H1 (cell line): Measurements from ENCODE around the gene NRXN3. TPM values are rescaled to one million over a fixed set of nuclear protein-coding genes. Genes with fewer than 3 reads are reported as not detected.

ENCODE experiments used
- CTCF ChIA-PET: fragments of 300-600 bp; sonication (Branson Sonifier 250); formaldehyde crosslinking; loops from one replicate; lab custom pipeline; 2021; ENCODE audit not compliant: partially characterized antibody; lab: Charles Lee
- POLR2A ChIA-PET: fragments of 300-600 bp; sonication (Branson Sonifier 250); formaldehyde crosslinking; loops from one replicate; lab custom pipeline; 2021; ENCODE audit warnings: inconsistent platforms; ENCODE audit not compliant: partially characterized antibody; lab: Charles Lee
- DNase-seq, 2 experiments: peaks; one replicate each; pipeline versions ENCODE4 v3.0.0 to v3.0.0-alpha.2; 2010 to 2022; ENCODE audit warnings: low spot score in 2 of 2, low read depth in 1 of 2, mixed read lengths in 1 of 2
- FAIRE-seq: peaks from 2 replicates; lab custom pipeline; 2011; peaks lifted over from hg19 to GRCh38; lab: Jason Lieb, UNC
- H2AFZ ChIP-seq: 2 replicates; pipeline ENCODE4 v1.8.1; 2012; ENCODE audit warnings: low read length, inconsistent platforms
- H2AK5ac ChIP-seq: 2 replicates; pipeline ENCODE4 v1.6.1; 2013; ENCODE audit warnings: low read depth, low read length
- H2BK120ac ChIP-seq: replicated peaks from 2 replicates; pipeline ENCODE3; 2013; ENCODE audit warnings: low read depth, low read length, inconsistent platforms
- H2BK12ac ChIP-seq: 2 replicates; pipeline ENCODE4 v1.6.1; 2013; ENCODE audit warnings: low read depth, low read length
- H2BK15ac ChIP-seq: 2 replicates; pipeline ENCODE4 v1.6.1; 2013; ENCODE audit warnings: low read length
- H2BK20ac ChIP-seq: 2 replicates; pipeline ENCODE4 v1.6.1; 2013; ENCODE audit warnings: low read length
- H2BK5ac ChIP-seq: 2 replicates; pipeline ENCODE4 v1.6.1; 2013; ENCODE audit warnings: low read depth, low read length
- H3K14ac ChIP-seq: 2 replicates; pipeline ENCODE4 v1.6.1; 2013; ENCODE audit warnings: inconsistent platforms; ENCODE audit not compliant: insufficient read length
- H3K18ac ChIP-seq: 2 replicates; pipeline ENCODE4 v1.6.1; 2013; ENCODE audit warnings: low read length; ENCODE audit errors: extremely low read depth
- H3K23ac ChIP-seq: 2 replicates; pipeline ENCODE4 v1.6.1; 2013; ENCODE audit warnings: inconsistent platforms; ENCODE audit not compliant: insufficient read length
- H3K23me2 ChIP-seq: 2 replicates; pipeline ENCODE4 v1.6.1; 2013; ENCODE audit warnings: low read depth, low read length
- H3K27ac ChIP-seq: 2 replicates; pipeline ENCODE4 v1.6.1; 2011; ENCODE audit warnings: low read depth, low read length, inconsistent platforms
- H3K27me3 ChIP-seq, 4 experiments: replicated peaks in 1 of 4; 1 replicate in 1 of 4; 2 replicates in 3 of 4; pipeline versions ENCODE4 v1.6.1 to v1.8.1; 2011 to 2013; ENCODE audit warnings: low read length in 3 of 4, mild to moderate bottlenecking in 3 of 4, inconsistent platforms in 2 of 4, mixed read lengths in 2 of 4, moderate library complexity in 1 of 4; ENCODE audit not compliant: control insufficient read depth in 3 of 4, insufficient read depth in 3 of 4; ENCODE audit errors: extremely low read depth in 1 of 4
- H3K36me3 ChIP-seq, 4 experiments: 2 replicates each; pipeline versions ENCODE4 v1.6.1 to v1.8.1; 2011 to 2013; ENCODE audit warnings: mild to moderate bottlenecking in 4 of 4, low read length in 3 of 4, moderate library complexity in 2 of 4, control low read depth in 1 of 4, inconsistent platforms in 1 of 4; ENCODE audit not compliant: insufficient read depth in 4 of 4, control insufficient read depth in 2 of 4
- H3K4ac ChIP-seq: replicated peaks from 2 replicates; pipeline ENCODE3; 2013; ENCODE audit warnings: low read length, low read depth, mixed read lengths, inconsistent platforms; ENCODE audit not compliant: insufficient read length
- H3K4me1 ChIP-seq, 4 experiments: replicated peaks in 1 of 4; 1 replicate in 1 of 4; 2 replicates in 3 of 4; pipeline versions ENCODE4 v1.6.1 to v1.8.1; 2011 to 2013; ENCODE audit warnings: low read length in 3 of 4, inconsistent platforms in 2 of 4, mixed read lengths in 1 of 4; ENCODE audit not compliant: insufficient read depth in 4 of 4, control insufficient read depth in 3 of 4
- H3K4me2 ChIP-seq, 2 experiments: 2 replicates each; pipeline versions ENCODE4 v1.6.1 to v1.8.1; 2011 to 2013; ENCODE audit warnings: low read depth in 2 of 2, low read length in 2 of 2, control low read depth in 1 of 2, inconsistent platforms in 1 of 2, mild to moderate bottlenecking in 1 of 2; ENCODE audit not compliant: insufficient read depth in 1 of 2
- H3K4me3 ChIP-seq, 4 experiments: fragments of 200-600, 300-600 bp in 1 of 4; sonication (generic), shearing (Covaris generic), sonication (Bioruptor Twin) in 1 of 4; 2 replicates each; pipeline versions ENCODE4 v1.5.1 to v1.8.1; 2011 to 2016; ENCODE audit warnings: low read length in 4 of 4, low read depth in 3 of 4, control low read depth in 2 of 4, inconsistent platforms in 2 of 4, mild to moderate bottlenecking in 2 of 4, mixed read lengths in 1 of 4, moderate library complexity in 1 of 4; ENCODE audit not compliant: insufficient read depth in 2 of 4; ENCODE audit errors: extremely low read depth in 1 of 4
- H3K56ac ChIP-seq: replicated peaks from 2 replicates; pipeline ENCODE3; 2013; ENCODE audit warnings: low read depth, mild to moderate bottlenecking, mixed read lengths, low read length, inconsistent platforms; ENCODE audit not compliant: insufficient read length
- H3K79me1 ChIP-seq: 2 replicates; pipeline ENCODE4 v1.6.1; 2013; ENCODE audit warnings: low read depth, low read length, control low read depth
- H3K79me2 ChIP-seq, 2 experiments: 2 replicates each; pipeline versions ENCODE4 v1.6.1 to v1.8.1; 2012 to 2013; ENCODE audit warnings: low read length in 2 of 2, mild to moderate bottlenecking in 2 of 2, inconsistent platforms in 1 of 2; ENCODE audit not compliant: insufficient read depth in 2 of 2, control insufficient read depth in 1 of 2
- H3K9ac ChIP-seq, 4 experiments: replicated peaks in 1 of 4; 1 replicate in 1 of 4; 2 replicates in 3 of 4; pipeline versions ENCODE4 v1.6.1 to v1.8.1; 2011 to 2013; ENCODE audit warnings: low read depth in 3 of 4, low read length in 3 of 4, control low read depth in 2 of 4, mild to moderate bottlenecking in 2 of 4, moderate library complexity in 2 of 4, inconsistent platforms in 1 of 4; ENCODE audit errors: extremely low read depth in 1 of 4
- H3K9me3 ChIP-seq, 2 experiments: 2 replicates each; pipeline versions ENCODE4 v1.6.1 to v1.8.1; 2012 to 2013; ENCODE audit warnings: mild to moderate bottlenecking in 2 of 2, moderate library complexity in 2 of 2, control low read depth in 1 of 2, inconsistent platforms in 1 of 2, low read depth in 1 of 2, low read length in 1 of 2, mixed read lengths in 1 of 2; ENCODE audit not compliant: insufficient read depth in 2 of 2
- H4K20me1 ChIP-seq, 2 experiments: replicated peaks in 1 of 2; 2 replicates each; pipeline versions ENCODE3 to v1.8.1; 2011 to 2013; ENCODE audit warnings: inconsistent platforms in 2 of 2, low read length in 2 of 2, mild to moderate bottlenecking in 1 of 2; ENCODE audit not compliant: insufficient read depth in 2 of 2, control insufficient read depth in 1 of 2
- H4K5ac ChIP-seq: 2 replicates; pipeline ENCODE4 v1.6.1; 2013; ENCODE audit warnings: low read length, low read depth, mixed read lengths, inconsistent platforms; ENCODE audit not compliant: insufficient read length
- H4K8ac ChIP-seq: 2 replicates; pipeline ENCODE4 v1.8.0; 2013; ENCODE audit warnings: mild to moderate bottlenecking, moderate library complexity, low read length, inconsistent platforms; ENCODE audit not compliant: insufficient read depth; ENCODE audit errors: extremely low read depth
- H4K91ac ChIP-seq: replicated peaks from 2 replicates; pipeline ENCODE3; 2013; ENCODE audit warnings: low read length, mixed read lengths, inconsistent platforms; ENCODE audit not compliant: insufficient read length
- CBX8 ChIP-seq: fragments of 300-800, 300-1000 bp; sonication (generic); IDR thresholded peaks from 2 replicates; pipeline ENCODE4 v1.7.1; 2016; ENCODE audit warnings: low read depth, low read length, borderline replicate concordance
- SP1 ChIP-seq: IDR thresholded peaks from 2 replicates; pipeline ENCODE4 v1.6.1; 2011; ENCODE audit warnings: low read depth, low read length
- WGBS, 2 experiments: shearing (Covaris generic) in 1 of 2; methylation state at CpG; one replicate each; pipeline versions ENCODE4 v1.1.6 to v1.1.7; 2013 to 2015; ENCODE audit warnings: low lambda C conversion rate in 2 of 2, mixed read lengths in 2 of 2, inconsistent platforms in 1 of 2, low coverage in 1 of 2, missing lambda C conversion rate in 1 of 2; ENCODE audit not compliant: insufficient replicate concordance in 2 of 2, insufficient coverage in 1 of 2, insufficient read length in 1 of 2; ENCODE audit errors: extremely low coverage in 1 of 2, missing lambda C conversion rate in 1 of 2; 5-methylcytosine and 5-hydroxymethylcytosine counted together
- polyA plus RNA-seq, 7 experiments: library from polyadenylated mRNA; depleted of rRNA in 3 of 7; stranded (reverse) in 5 of 7; unstranded in 2 of 7; fragments of >200 nt in 5 of 7; fragments of 200-250 nt in 2 of 7; gene quantifications; 1 replicate in 5 of 7; 2 replicates in 1 of 7; 4 replicates in 1 of 7; pipeline versions ENCODE4 v1.2.1 to v1.2.3, GENCODE V29; 2011 to 2013; ENCODE audit warnings: missing spikeins in 2 of 7, mixed read lengths in 2 of 7
- total RNA-seq: library from RNA; stranded (reverse); fragmentation: NEBNext Ultra II Directional; extraction: Animal tissue kit (Norgen Biotek cat#: 25700); gene quantifications from 2 replicates; pipeline ENCODE4 v1.2.1, GENCODE V29; 2021

Gene NRXN3
- total and polyA plus RNA-seq, 2 of the 8 experiments (the other 6 are each of a cell fraction or from before 2014, with no cell fraction given), result 2.6 to 4.1 TPM

GRCh38 chr14:79568594-79568993, 1398.4 kb downstream of the NRXN3 start:
- Histone ChIP-seq H3K27me3 (no peaks in the 10 kb centered on the region), H2BK5ac (no peak overlapping the region), H4K8ac (no peak overlapping the region), H4K5ac (no peak overlapping the region), H3K9me3 (no peaks in the 10 kb centered on the region), H3K36me3 (no peaks in the 10 kb centered on the region), H2AK5ac (no peak overlapping the region), H2BK12ac (no peak overlapping the region), H3K56ac (no peak overlapping the region), H2BK20ac (no peak overlapping the region), H3K23me2 (no peaks in the 10 kb centered on the region), H3K23ac (no peak overlapping the region), H3K4ac (no peak overlapping the region), H2AFZ (no peak overlapping the region), H4K20me1 (no peaks in the 10 kb centered on the region), H3K9ac (no peak overlapping the region), H3K79me1 (no peaks in the 10 kb centered on the region), H3K4me2 (0 out of 4 replicates have a peak overlapping the region, but pooled peaks of 1 of the 2 experiments have one; percentile 7), H3K18ac (no peak overlapping the region), H3K27ac (no peak overlapping the region), H4K91ac (no peak overlapping the region), H2BK120ac (no peak overlapping the region), H2BK15ac (no peak overlapping the region), H3K4me3 (no peak overlapping the region), H3K79me2 (no peaks in the 10 kb centered on the region), H3K14ac (no peak overlapping the region), H3K4me1 (peaks cover 0 to 4% (median 1%) of the 10 kb centered on the region in 4 experiments; a peak in 3 of 7 replicates)
- ChIA-PET POLR2A (no interaction called here), CTCF (interaction anchor here (0.6 kb wide), 1 partner anchor 118 kb away, joined by 4 read pairs; no protein-coding TSS in a partner anchor)
- 75% methylated on average over 1 of the region's 1 CpG; no CpG with 5 or more reads in 1 of the 2 experiments for WGBS, 2 experiments
- DNase-seq (no peak), FAIRE-seq (no peak)
- no peak for TF ChIP-seq SP1
- TF ChIP-seq CBX8, result no peak
